IMR-90 (cell line): ENCODE results near the gene GTF2H1.

ENCODE experiments used
- BHLHE40 ChIP-seq: fragments of 150-350 bp; IDR thresholded peaks from 2 replicates; pipeline ENCODE4 v1.6.1; 2016; ENCODE audit warnings: mild to moderate bottlenecking, low read depth, low read length
- CEBPB ChIP-seq: IDR thresholded peaks from 2 replicates; pipeline ENCODE4 v1.6.1; 2012; ENCODE audit warnings: low read depth, low read length, improper control_type of control experiment
- CHD1 ChIP-seq: IDR thresholded peaks from 2 replicates; pipeline ENCODE4 v1.6.1; 2012; ENCODE audit warnings: low read depth, low read length, improper control_type of control experiment
- CTCF ChIP-seq: conservative IDR thresholded peaks from 2 replicates; pipeline ENCODE4 v1.5.1; 2012; ENCODE audit warnings: mild to moderate bottlenecking, low read depth, low read length, improper control_type of control experiment
- FOS ChIP-seq: fragments of 150-350 bp; IDR thresholded peaks from 2 replicates; pipeline ENCODE4 v1.6.1; 2016; ENCODE audit warnings: low read depth, low read length
- MAFK ChIP-seq: IDR thresholded peaks from 2 replicates; pipeline ENCODE4 v1.6.1; 2012; ENCODE audit warnings: low read depth, low read length, improper control_type of control experiment
- MAZ ChIP-seq: IDR thresholded peaks from 2 replicates; pipeline ENCODE4 v1.6.1; 2012; ENCODE audit warnings: low read depth, mild to moderate bottlenecking, low read length, improper control_type of control experiment, moderate library complexity, borderline replicate concordance
- MXI1 ChIP-seq: IDR thresholded peaks from 2 replicates; pipeline ENCODE4 v1.6.1; 2012; ENCODE audit warnings: low read depth, mild to moderate bottlenecking, low read length, moderate library complexity, borderline replicate concordance
- POLR2A ChIP-seq: IDR thresholded peaks from 2 replicates; pipeline ENCODE4 v1.6.1; 2012; ENCODE audit warnings: mild to moderate bottlenecking, low read depth, low read length
- RAD21 ChIP-seq: IDR thresholded peaks from 2 replicates; pipeline ENCODE4 v1.6.1; 2012; ENCODE audit warnings: low read length, improper control_type of control experiment
- RCOR1 ChIP-seq: IDR thresholded peaks from 2 replicates; pipeline ENCODE4 v1.6.1; 2012; ENCODE audit warnings: mild to moderate bottlenecking, low read length, improper control_type of control experiment; ENCODE audit not compliant: insufficient replicate concordance
- RFX5 ChIP-seq: IDR thresholded peaks from 2 replicates; pipeline ENCODE4 v1.8.0; 2012; ENCODE audit warnings: low read depth, mild to moderate bottlenecking, low read length, moderate library complexity
- TF ChIP-seq, protein P1 (sequence below): fragments of 150-350 bp; IDR thresholded peaks from 2 replicates; pipeline ENCODE4 v1.6.1; 2016; ENCODE audit warnings: low read depth, mild to moderate bottlenecking, low read length, moderate library complexity, borderline replicate concordance
- TF ChIP-seq, protein P2 (sequence below): fragments of 150-350 bp; IDR thresholded peaks from 2 replicates; pipeline ENCODE4 v1.6.1; 2017; ENCODE audit warnings: mild to moderate bottlenecking, antibody characterized with exemption, low read length, low read depth

DNA sequence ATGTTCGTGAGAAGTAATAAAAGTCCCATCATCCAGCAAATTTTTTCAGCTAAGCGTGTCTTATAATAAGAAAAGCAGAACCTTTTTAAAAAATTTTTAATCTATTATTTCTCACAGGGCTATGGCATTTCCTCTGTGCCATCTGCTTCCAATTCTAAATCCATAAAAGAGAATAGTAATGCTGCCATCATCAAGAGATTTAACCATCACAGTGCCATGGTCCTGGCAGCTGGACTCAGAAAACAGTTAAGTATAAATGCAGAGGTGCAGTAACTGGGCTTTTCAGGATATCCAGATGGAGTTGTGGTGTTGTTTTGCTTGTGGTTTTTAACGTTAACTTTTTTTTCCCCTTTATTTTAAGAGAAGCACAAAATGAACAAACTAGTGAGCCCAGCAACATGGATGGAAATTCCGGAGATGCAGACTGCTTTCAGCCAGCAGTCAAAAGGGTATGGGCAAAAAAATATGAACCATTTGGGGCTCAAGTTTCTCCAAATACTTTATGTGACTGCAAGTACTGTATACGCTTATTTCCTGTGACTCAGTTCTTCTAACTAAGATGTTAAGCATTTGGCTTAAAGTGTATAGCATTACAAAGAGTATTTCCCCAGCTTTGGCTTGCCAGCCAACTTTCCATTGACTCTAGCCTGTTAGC, 25.2 kb downstream of the GTF2H1 start:
- TF ChIP-seq MAZ = no peak
- TF ChIP-seq RCOR1 = no peak
- TF ChIP-seq CTCF = no peak
- TF ChIP-seq, protein P1, sequence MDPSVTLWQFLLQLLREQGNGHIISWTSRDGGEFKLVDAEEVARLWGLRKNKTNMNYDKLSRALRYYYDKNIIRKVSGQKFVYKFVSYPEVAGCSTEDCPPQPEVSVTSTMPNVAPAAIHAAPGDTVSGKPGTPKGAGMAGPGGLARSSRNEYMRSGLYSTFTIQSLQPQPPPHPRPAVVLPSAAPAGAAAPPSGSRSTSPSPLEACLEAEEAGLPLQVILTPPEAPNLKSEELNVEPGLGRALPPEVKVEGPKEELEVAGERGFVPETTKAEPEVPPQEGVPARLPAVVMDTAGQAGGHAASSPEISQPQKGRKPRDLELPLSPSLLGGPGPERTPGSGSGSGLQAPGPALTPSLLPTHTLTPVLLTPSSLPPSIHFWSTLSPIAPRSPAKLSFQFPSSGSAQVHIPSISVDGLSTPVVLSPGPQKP = no peak
- TF ChIP-seq MAFK = no peak
- peak; percentile 14; the same call in 1 of the 2 replicates for TF ChIP-seq CEBPB
- TF ChIP-seq, protein P2, sequence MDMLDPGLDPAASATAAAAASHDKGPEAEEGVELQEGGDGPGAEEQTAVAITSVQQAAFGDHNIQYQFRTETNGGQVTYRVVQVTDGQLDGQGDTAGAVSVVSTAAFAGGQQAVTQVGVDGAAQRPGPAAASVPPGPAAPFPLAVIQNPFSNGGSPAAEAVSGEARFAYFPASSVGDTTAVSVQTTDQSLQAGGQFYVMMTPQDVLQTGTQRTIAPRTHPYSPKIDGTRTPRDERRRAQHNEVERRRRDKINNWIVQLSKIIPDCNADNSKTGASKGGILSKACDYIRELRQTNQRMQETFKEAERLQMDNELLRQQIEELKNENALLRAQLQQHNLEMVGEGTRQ = no peak
- no peak for TF ChIP-seq RFX5
- no peak for TF ChIP-seq RAD21
- TF ChIP-seq POLR2A = no peak
- TF ChIP-seq CHD1 = no peak
- no peak for TF ChIP-seq MXI1
- TF ChIP-seq BHLHE40 = no peak
- peak; percentile 45; the same call in 1 of the 2 replicates for TF ChIP-seq FOS
